Fibroblast of villous mesenchyme (primary cell): ENCODE data around the gene CYBRD1. TPM values are rescaled to one million over a fixed set of nuclear protein-coding genes. Genes with fewer than 3 reads are reported as not detected.

Source experiments
- DNase-seq: peaks from one replicate; pipeline ENCODE4 v3.0.0-alpha.2; 2010; ENCODE audit warnings: low read depth
- H3K4me3 ChIP-seq: 2 replicates; pipeline ENCODE4 v1.5.1; 2011; ENCODE audit warnings: low read depth, mild to moderate bottlenecking, low read length
- total RNA-seq: library from RNA; depleted of rRNA; stranded (reverse); fragments of >200 nt; gene quantifications from 2 replicates; pipeline ENCODE4 v1.2.3, GENCODE V29; 2012
- TF ChIP-seq, protein P1 (sequence below): IDR thresholded peaks from 2 replicates; pipeline ENCODE4 v1.5.1; 2012; ENCODE audit warnings: low read depth, mild to moderate bottlenecking, low read length; ENCODE audit not compliant: insufficient read depth

The CYBRD1 gene
- total RNA-seq, 1 donor = 189 TPM

DNA sequence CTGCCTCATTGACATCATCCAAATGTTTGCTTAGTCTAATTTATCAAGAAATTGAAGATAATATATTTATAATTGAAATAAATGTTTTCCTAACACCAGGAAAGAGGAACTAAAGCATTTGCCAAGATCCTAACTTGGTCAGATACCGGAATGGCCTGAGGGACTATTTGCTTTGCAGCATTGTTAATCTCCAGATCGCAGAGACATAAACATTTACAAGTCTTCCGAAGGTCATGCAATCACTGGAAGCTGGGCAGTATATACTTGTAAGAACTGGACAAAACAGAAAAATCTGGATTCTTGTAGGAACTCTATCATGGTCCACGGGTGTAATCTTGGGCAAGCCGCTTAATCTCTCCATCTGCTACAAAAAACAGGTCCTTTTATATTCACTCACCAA, 42.2 kb downstream of the CYBRD1 start:
- peak; percentile 67 for DNase-seq
- H3K4me3 ChIP-seq = no peak overlapping the region
- TF ChIP-seq, protein P1, sequence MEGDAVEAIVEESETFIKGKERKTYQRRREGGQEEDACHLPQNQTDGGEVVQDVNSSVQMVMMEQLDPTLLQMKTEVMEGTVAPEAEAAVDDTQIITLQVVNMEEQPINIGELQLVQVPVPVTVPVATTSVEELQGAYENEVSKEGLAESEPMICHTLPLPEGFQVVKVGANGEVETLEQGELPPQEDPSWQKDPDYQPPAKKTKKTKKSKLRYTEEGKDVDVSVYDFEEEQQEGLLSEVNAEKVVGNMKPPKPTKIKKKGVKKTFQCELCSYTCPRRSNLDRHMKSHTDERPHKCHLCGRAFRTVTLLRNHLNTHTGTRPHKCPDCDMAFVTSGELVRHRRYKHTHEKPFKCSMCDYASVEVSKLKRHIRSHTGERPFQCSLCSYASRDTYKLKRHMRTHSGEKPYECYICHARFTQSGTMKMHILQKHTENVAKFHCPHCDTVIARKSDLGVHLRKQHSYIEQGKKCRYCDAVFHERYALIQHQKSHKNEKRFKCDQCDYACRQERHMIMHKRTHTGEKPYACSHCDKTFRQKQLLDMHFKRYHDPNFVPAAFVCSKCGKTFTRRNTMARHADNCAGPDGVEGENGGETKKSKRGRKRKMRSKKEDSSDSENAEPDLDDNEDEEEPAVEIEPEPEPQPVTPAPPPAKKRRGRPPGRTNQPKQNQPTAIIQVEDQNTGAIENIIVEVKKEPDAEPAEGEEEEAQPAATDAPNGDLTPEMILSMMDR = no peak

- no peak for DNase-seq
- no peak overlapping the region for H3K4me3 ChIP-seq
- TF ChIP-seq, protein P1 = no peak
Measured at GRCh38 chr2:171566057-171566456, 43.8 kb downstream of the CYBRD1 start.

DNA sequence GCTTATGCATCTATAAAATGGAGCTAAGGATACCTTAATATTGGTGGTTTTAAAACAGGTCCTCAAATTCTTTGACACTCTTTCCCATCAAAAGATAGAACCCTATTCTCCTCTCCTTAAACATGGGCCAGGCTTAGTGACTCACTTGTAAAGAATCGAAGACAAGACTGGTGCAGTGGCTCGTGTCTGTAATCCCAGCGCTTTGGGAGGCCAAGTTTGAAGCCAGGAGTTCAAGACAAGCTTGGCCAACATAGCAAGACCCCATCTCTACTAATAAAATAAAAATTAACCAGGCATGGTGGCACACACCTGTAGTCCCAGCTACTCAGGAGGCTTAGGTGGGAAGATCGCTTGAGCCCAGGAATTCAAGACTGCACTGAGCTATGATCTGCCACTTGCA, 44.5 kb downstream of the CYBRD1 start:
- TF ChIP-seq, protein P1 = no peak
- no peak overlapping the region for H3K4me3 ChIP-seq
- no peak for DNase-seq

- H3K4me3 ChIP-seq = no peak overlapping the region
- no peak for DNase-seq
- TF ChIP-seq, protein P1 = peak; percentile 18
Measured at GRCh38 chr2:171568089-171568488, 45.8 kb downstream of the CYBRD1 start.

DNA sequence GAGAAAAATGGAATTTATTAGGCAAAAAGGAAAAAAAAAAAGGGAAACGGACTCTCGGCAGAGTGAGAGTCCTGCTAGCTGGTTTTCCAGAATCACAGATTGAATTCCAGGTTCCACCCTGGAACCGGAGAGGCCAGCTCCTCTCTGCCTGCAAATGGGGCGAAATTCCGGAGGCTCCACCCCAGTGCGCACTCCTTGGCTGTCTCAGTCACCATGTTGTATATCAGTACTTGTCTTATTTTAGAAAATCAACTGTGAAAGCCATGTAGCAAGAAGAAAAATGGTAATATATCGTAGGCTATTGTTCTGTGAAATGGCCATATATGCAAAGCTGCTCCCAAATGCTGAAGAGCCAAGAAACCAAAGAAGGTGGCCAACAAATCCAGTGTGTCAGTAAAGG, 49.4 kb downstream of the CYBRD1 start:
- TF ChIP-seq, protein P1 = no peak
- no peak for DNase-seq
- no peak overlapping the region for H3K4me3 ChIP-seq

DNA sequence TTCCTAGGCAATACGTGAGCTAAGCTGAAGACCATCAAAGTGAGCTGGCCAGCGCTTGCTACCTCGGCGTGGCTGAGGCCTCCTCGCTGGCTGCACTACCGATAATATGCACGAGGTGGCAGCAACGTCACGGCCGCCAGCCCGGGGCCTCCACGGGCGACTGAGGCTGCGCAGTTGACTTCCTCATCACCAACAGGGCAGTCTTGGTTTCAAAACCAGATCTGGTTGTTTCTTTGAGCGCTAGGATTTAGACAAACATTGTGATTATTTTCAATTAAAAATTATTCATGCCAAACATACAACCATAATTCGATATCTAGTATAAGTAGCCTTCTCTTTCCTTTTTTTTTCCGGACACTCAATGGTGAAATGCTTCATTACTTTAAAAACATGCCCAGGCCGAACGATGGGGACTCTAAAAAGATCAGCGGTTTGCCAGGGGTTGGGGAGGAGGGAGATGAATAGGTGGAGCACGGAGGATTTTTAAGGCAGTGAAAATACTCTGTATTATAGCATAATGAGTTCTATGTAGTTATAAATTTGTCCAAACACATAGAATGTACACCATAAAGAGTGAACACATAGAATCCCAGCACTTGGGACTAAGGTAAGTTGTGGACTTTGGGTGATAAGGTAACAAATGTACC, 52.0 kb downstream of the CYBRD1 start:
- H3K4me3 ChIP-seq = no peak overlapping the region
- peak; percentile 74 for DNase-seq
- TF ChIP-seq, protein P1 = peak; percentile 91

- no peak for DNase-seq
- no peak overlapping the region for H3K4me3 ChIP-seq
- TF ChIP-seq, protein P1 = no peak
Measured at GRCh38 chr2:171575606-171576005, 53.3 kb downstream of the CYBRD1 start.
